Caco-2 (cell line): ENCODE data around the gene HS6ST2. TPM values are rescaled to one million over a fixed set of nuclear protein-coding genes. Genes with fewer than 3 reads are reported as not detected.

Experiments used
- BruUV-seq: library from RNA; stranded (reverse); fragments of 400-500 nt; replicated peaks from 2 replicates; lab custom pipeline; 2021; lab: Mats Ljungman, UMichigan
- CTCF ChIA-PET: fragments of 300-600 bp; sonication (Branson Sonifier 250); formaldehyde crosslinking; loops from one replicate; lab custom pipeline; 2022; ENCODE audit warnings: antibody characterized with exemption; lab: Charles Lee
- POLR2A ChIA-PET: fragments of 300-600 bp; sonication (Branson Sonifier 250); formaldehyde crosslinking; loops from one replicate; lab custom pipeline; 2022; ENCODE audit warnings: antibody characterized with exemption; lab: Charles Lee
- DNase-seq, 2 experiments: peaks; one replicate each; pipeline versions ENCODE4 v3.0.0 to v3.0.0-alpha.2; 2020 to 2022
- H3K27me3 ChIP-seq: replicated peaks from 2 replicates; pipeline ENCODE4 v1.6.0; 2011; ENCODE audit warnings: low read length; ENCODE audit not compliant: control insufficient read depth, insufficient read depth
- H3K36me3 ChIP-seq: 2 replicates; pipeline ENCODE4 v1.5.1; 2011; ENCODE audit warnings: low read length; ENCODE audit not compliant: control insufficient read depth, insufficient read depth
- H3K4me1 ChIP-seq: fragments of 250-450 bp; sonication (Bioruptor Pico); 2 replicates; pipeline ENCODE4 v1.5.1; 2020; ENCODE audit warnings: mild to moderate bottlenecking
- H3K4me3 ChIP-seq: 2 replicates; pipeline ENCODE4 v1.5.1; 2011; ENCODE audit warnings: low read depth, mild to moderate bottlenecking, control low read depth, low read length
- H3K9me3 ChIP-seq: fragments of 250-450 bp; sonication (Bioruptor Pico); 2 replicates; pipeline ENCODE4 v1.5.1; 2020; ENCODE audit warnings: mild to moderate bottlenecking, moderate library complexity
- H3K27ac Mint-ChIP-seq: one replicate; pipeline ENCODE4 v1.8.0; 2022; ENCODE audit warnings: mixed read lengths; ENCODE audit not compliant: unreplicated experiment
- H3K27me3 Mint-ChIP-seq: one replicate; pipeline ENCODE4 v1.8.0; 2022; ENCODE audit warnings: mixed read lengths; ENCODE audit not compliant: insufficient read depth, unreplicated experiment
- H3K36me3 Mint-ChIP-seq: one replicate; pipeline ENCODE4 v1.8.0; 2022; ENCODE audit warnings: mild to moderate bottlenecking, mixed read lengths; ENCODE audit not compliant: insufficient read depth, unreplicated experiment
- H3K4me1 Mint-ChIP-seq: one replicate; pipeline ENCODE4 v1.8.0; 2022; ENCODE audit warnings: low read depth, mixed read lengths; ENCODE audit not compliant: unreplicated experiment
- H3K4me3 Mint-ChIP-seq: one replicate; pipeline ENCODE4 v1.8.0; 2022; ENCODE audit warnings: mild to moderate bottlenecking, moderate library complexity, mixed read lengths; ENCODE audit not compliant: unreplicated experiment
- H3K9me3 Mint-ChIP-seq: one replicate; pipeline ENCODE4 v1.8.0; 2022; ENCODE audit warnings: mixed read lengths; ENCODE audit not compliant: unreplicated experiment
- CTCF ChIP-seq, 2 experiments: fragments of 200-600 bp in 1 of 2; IDR thresholded peaks; 1 replicate in 1 of 2; 2 replicates in 1 of 2; pipeline versions ENCODE4 v1.5.1 to v1.8.0; 2011 to 2022; ENCODE audit warnings: antibody characterized with exemption in 1 of 2, control low read depth in 1 of 2, inconsistent platforms in 1 of 2, low read depth in 1 of 2, low read length in 1 of 2, mild to moderate bottlenecking in 1 of 2, moderate library complexity in 1 of 2; ENCODE audit not compliant: insufficient read depth in 1 of 2, severe bottlenecking in 1 of 2, unreplicated experiment in 1 of 2
- intact Hi-C: fragments of 100-400 bp; cut with micrococcal nuclease; formaldehyde crosslinking; loops from one replicate; pipeline ENCODE4 v1.10.0; 2022; ENCODE audit not compliant: unreplicated experiment
- total RNA-seq: library from RNA; stranded (reverse); gene quantifications from 2 replicates; pipeline ENCODE4 v1.2.3, GENCODE V29; 2022

Gene HS6ST2
- total RNA-seq, 1 experiment from 2014 or later = 34.9 TPM

GRCh38 chrX:132795181-132795580 is 163.2 kb downstream of the HS6ST2 start:
- Mint-ChIP-seq H3K4me1 (no peaks in the 10 kb centered on the region), H3K27me3 (no peaks in the 10 kb centered on the region), H3K36me3 (peaks cover 6% of the 10 kb centered on the region), H3K27ac (no peak overlapping the region), H3K4me3 (no peak overlapping the region), H3K9me3 (no peaks in the 10 kb centered on the region)
- H3K4me1 ChIP-seq = no peaks in the 10 kb centered on the region
- no peak overlapping the region for H3K4me3 ChIP-seq
- peak in 1 of 2 experiments; percentile 1 for DNase-seq
- no peaks in the 10 kb centered on the region for H3K27me3 ChIP-seq
- no peaks in the 10 kb centered on the region for H3K9me3 ChIP-seq
- no peaks in the 10 kb centered on the region for H3K36me3 ChIP-seq
- TF ChIP-seq CTCF (IDR thresholded peaks at IDR 0.05; ENCODE audit: insufficient read depth in 1 of 2, low read depth in 1 of 2, low read length in 1 of 2, severe bottlenecking in 1 of 2, unreplicated experiment in 1 of 2) = no peak
- no TSS peak for BruUV-seq
- CTCF ChIA-PET = no interaction called here
- intact Hi-C loops = no loop called here
- POLR2A ChIA-PET = no interaction called here

- intact Hi-C loops = no loop called here
- Histone ChIP-seq H3K4me1 (no peaks in the 10 kb centered on the region), H3K36me3 (no peaks in the 10 kb centered on the region), H3K27me3 (no peaks in the 10 kb centered on the region), H3K9me3 (no peaks in the 10 kb centered on the region), H3K4me3 (no peak overlapping the region)
- DNase-seq = no peak
- no peaks in the 10 kb centered on the region for H3K9me3 Mint-ChIP-seq
- no peak for TF ChIP-seq CTCF (IDR thresholded peaks at IDR 0.05; ENCODE audit: insufficient read depth in 1 of 2, low read depth in 1 of 2, low read length in 1 of 2, severe bottlenecking in 1 of 2, unreplicated experiment in 1 of 2)
- no peak overlapping the region for H3K27ac Mint-ChIP-seq
- H3K4me1 Mint-ChIP-seq = peaks cover 4% of the 10 kb centered on the region
- no TSS peak for BruUV-seq
- ChIA-PET CTCF (no interaction called here), POLR2A (no interaction called here)
- no peaks in the 10 kb centered on the region for H3K36me3 Mint-ChIP-seq
- no peaks in the 10 kb centered on the region for H3K27me3 Mint-ChIP-seq
- H3K4me3 Mint-ChIP-seq = no peak overlapping the region
Observed at GRCh38 chrX:132791714-132792113, 166.7 kb downstream of the HS6ST2 start.

- H3K36me3 Mint-ChIP-seq = no peaks in the 10 kb centered on the region
- no TSS peak for BruUV-seq
- Histone ChIP-seq H3K9me3 (no peaks in the 10 kb centered on the region), H3K4me1 (no peaks in the 10 kb centered on the region), H3K27me3 (no peaks in the 10 kb centered on the region), H3K4me3 (no peak overlapping the region), H3K36me3 (no peaks in the 10 kb centered on the region)
- no peak for DNase-seq
- POLR2A ChIA-PET = no interaction called here
- H3K4me1 Mint-ChIP-seq = peaks cover 7% of the 10 kb centered on the region
- H3K27me3 Mint-ChIP-seq = no peaks in the 10 kb centered on the region
- no peak overlapping the region for H3K4me3 Mint-ChIP-seq
- CTCF ChIA-PET = no interaction called here
- no peak overlapping the region for H3K27ac Mint-ChIP-seq
- no peaks in the 10 kb centered on the region for H3K9me3 Mint-ChIP-seq
- TF ChIP-seq CTCF (IDR thresholded peaks at IDR 0.05; ENCODE audit: insufficient read depth in 1 of 2, low read depth in 1 of 2, low read length in 1 of 2, severe bottlenecking in 1 of 2, unreplicated experiment in 1 of 2) = no peak
- intact Hi-C loops = no loop called here
Observed at GRCh38 chrX:132790329-132790728, 168.1 kb downstream of the HS6ST2 start.
